WTC11 (cell line): ENCODE results near the gene FAM228A. TPM values are rescaled to one million over a fixed set of nuclear protein-coding genes. Genes with fewer than 3 reads are reported as not detected.
"Not testable (repeated sequence)": the region's sequence is repeated elsewhere in the genome, so short reads cannot be mapped to it uniquely, and the experiment has no call there.

Experiments used
- ATAC-seq: fragments of 200-7000 bp; cut with Tn5 transposase; 2 replicates; pipeline ENCODE4 v1.10.0; 2021; ENCODE audit warnings: mild to moderate bottlenecking, moderate library complexity
- CTCF ChIA-PET: fragments of 300-600 bp; sonication (Branson Sonifier 250); formaldehyde crosslinking; loops from one replicate; lab custom pipeline; 2021; ENCODE audit warnings: antibody characterized with exemption; lab: Charles Lee
- POLR2A ChIA-PET: fragments of 350-600 bp; sonication (Branson Sonifier 250); formaldehyde crosslinking; loops from one replicate; lab custom pipeline; 2021; ENCODE audit warnings: antibody characterized with exemption; lab: Charles Lee
- DNase-seq: peaks from one replicate; pipeline ENCODE4 v3.0.0; 2021; ENCODE audit warnings: low spot score
- H3K27ac Mint-ChIP-seq: 2 replicates; pipeline ENCODE4 v1.8.0; 2021; ENCODE audit warnings: mixed read lengths
- H3K27me3 Mint-ChIP-seq: 2 replicates; pipeline ENCODE4 v1.8.0; 2021; ENCODE audit warnings: low read depth, mild to moderate bottlenecking, moderate library complexity, mixed read lengths
- H3K36me3 Mint-ChIP-seq: 2 replicates; pipeline ENCODE4 v1.8.0; 2021; ENCODE audit warnings: mixed read lengths
- H3K4me1 Mint-ChIP-seq: 2 replicates; pipeline ENCODE4 v1.8.0; 2022; ENCODE audit warnings: mixed read lengths
- H3K4me3 Mint-ChIP-seq: 2 replicates; pipeline ENCODE4 v1.8.0; 2021; ENCODE audit warnings: mild to moderate bottlenecking, moderate library complexity, mixed read lengths
- H3K9me3 Mint-ChIP-seq: 2 replicates; pipeline ENCODE4 v1.8.0; 2021; ENCODE audit warnings: mixed read lengths
- CBFB ChIP-seq: sonication (generic); formaldehyde crosslinking; IDR thresholded peaks from 2 replicates; pipeline ENCODE4 v1.8.1; 2022; ENCODE audit warnings: mild to moderate bottlenecking, low read depth, missing genetic modification reagents
- E2F1 ChIP-seq: sonication (generic); formaldehyde crosslinking; IDR thresholded peaks from 2 replicates; pipeline ENCODE4 v1.8.0; 2022; ENCODE audit warnings: mild to moderate bottlenecking, missing genetic modification reagents
- ELF4 ChIP-seq: sonication (generic); formaldehyde crosslinking; IDR thresholded peaks from 2 replicates; pipeline ENCODE4 v1.8.1; 2022; ENCODE audit warnings: low read depth, mild to moderate bottlenecking, moderate library complexity, missing genetic modification reagents
- ETV6 ChIP-seq: sonication (generic); formaldehyde crosslinking; IDR thresholded peaks from 2 replicates; pipeline ENCODE4 v1.8.1; 2022; ENCODE audit warnings: mild to moderate bottlenecking, missing genetic modification reagents
- FOXK1 ChIP-seq: sonication (generic); formaldehyde crosslinking; IDR thresholded peaks from 2 replicates; pipeline ENCODE4 v1.8.0; 2022; ENCODE audit warnings: mild to moderate bottlenecking, moderate library complexity, missing genetic modification reagents
- FOXP1 ChIP-seq: sonication (generic); formaldehyde crosslinking; IDR thresholded peaks from 2 replicates; pipeline ENCODE4 v1.8.0; 2022; ENCODE audit warnings: missing genetic modification reagents, mild to moderate bottlenecking, moderate library complexity, borderline replicate concordance
- HMGA2 ChIP-seq: fragments of 250-450 bp; sonication (Bioruptor Pico); IDR thresholded peaks from 2 replicates; pipeline ENCODE4 v1.4.0; 2021; ENCODE audit warnings: mild to moderate bottlenecking, moderate library complexity
- IRF1 ChIP-seq: sonication (generic); formaldehyde crosslinking; IDR thresholded peaks from 2 replicates; pipeline ENCODE4 v1.8.0; 2023; ENCODE audit warnings: missing genetic modification reagents
- JUN ChIP-seq: sonication (generic); formaldehyde crosslinking; IDR thresholded peaks from 2 replicates; pipeline ENCODE4 v1.8.0; 2023; ENCODE audit warnings: mild to moderate bottlenecking, missing genetic modification reagents
- NFATC4 ChIP-seq: fragments of 250-450 bp; sonication (Bioruptor Pico); IDR thresholded peaks from 2 replicates; pipeline ENCODE4 v1.9.0; 2021; ENCODE audit warnings: mild to moderate bottlenecking
- NFE2L1 ChIP-seq: sonication (generic); formaldehyde crosslinking; IDR thresholded peaks from 2 replicates; pipeline ENCODE4 v1.8.1; 2023; ENCODE audit warnings: missing genetic modification reagents
- NFYB ChIP-seq: sonication (generic); formaldehyde crosslinking; conservative IDR thresholded peaks from 2 replicates; pipeline ENCODE4 v1.8.0; 2022; ENCODE audit warnings: low read depth, missing genetic modification reagents
- NR1H2 ChIP-seq: sonication (generic); formaldehyde crosslinking; IDR thresholded peaks from 2 replicates; pipeline ENCODE4 v1.9.0; 2021; ENCODE audit warnings: mild to moderate bottlenecking, moderate library complexity, missing genetic modification reagents
- NR3C1 ChIP-seq: sonication (generic); formaldehyde crosslinking; conservative IDR thresholded peaks from 2 replicates; pipeline ENCODE4 v1.8.1; 2023; ENCODE audit warnings: low read depth, mild to moderate bottlenecking, missing genetic modification reagents
- OVOL2 ChIP-seq: fragments of 250-450 bp; sonication (Bioruptor Pico); IDR thresholded peaks from 2 replicates; pipeline ENCODE4 v1.9.0; 2021; ENCODE audit warnings: mild to moderate bottlenecking, borderline replicate concordance
- PRDM15 ChIP-seq: sonication (generic); formaldehyde crosslinking; IDR thresholded peaks from 2 replicates; pipeline ENCODE4 v1.8.0; 2022; ENCODE audit warnings: missing genetic modification reagents
- RELA ChIP-seq: sonication (generic); formaldehyde crosslinking; IDR thresholded peaks from 2 replicates; pipeline ENCODE4 v1.8.1; 2022; ENCODE audit warnings: missing genetic modification reagents, mild to moderate bottlenecking, borderline replicate concordance
- TEAD4 ChIP-seq: sonication (generic); formaldehyde crosslinking; IDR thresholded peaks from 2 replicates; pipeline ENCODE4 v1.8.0; 2022; ENCODE audit warnings: mild to moderate bottlenecking, missing genetic modification reagents
- USF2 ChIP-seq: sonication (generic); formaldehyde crosslinking; IDR thresholded peaks from 2 replicates; pipeline ENCODE4 v1.8.1; 2023; ENCODE audit warnings: mild to moderate bottlenecking, missing genetic modification reagents, moderate library complexity
- ZBTB43 ChIP-seq: sonication (generic); formaldehyde crosslinking; IDR thresholded peaks from 2 replicates; pipeline ENCODE4 v1.8.1; 2023; ENCODE audit warnings: mild to moderate bottlenecking, missing genetic modification reagents
- ZNF138 ChIP-seq: sonication (generic); formaldehyde crosslinking; conservative IDR thresholded peaks from 2 replicates; pipeline ENCODE4 v1.8.1; 2022; ENCODE audit warnings: mild to moderate bottlenecking, moderate library complexity, missing genetic modification reagents
- ZNF232 ChIP-seq: sonication (generic); formaldehyde crosslinking; IDR thresholded peaks from 2 replicates; pipeline ENCODE4 v1.8.0; 2022; ENCODE audit warnings: mild to moderate bottlenecking, missing genetic modification reagents
- ZNF281 ChIP-seq: sonication (generic); formaldehyde crosslinking; IDR thresholded peaks from 2 replicates; pipeline ENCODE4 v1.8.0; 2023; ENCODE audit warnings: mild to moderate bottlenecking, missing genetic modification reagents
- ZNF512 ChIP-seq: sonication (generic); formaldehyde crosslinking; IDR thresholded peaks from 2 replicates; pipeline ENCODE4 v1.8.1; 2022; ENCODE audit warnings: missing genetic modification reagents, borderline replicate concordance
- total RNA-seq: library from RNA; stranded (reverse); gene quantifications from 3 replicates; pipeline ENCODE4 v1.2.3, GENCODE V29; 2021

Gene FAM228A
- total RNA-seq, 1 experiment from 2014 or later, result 0.09 TPM

GRCh38 chr2:24132543-24132942, 42.3 kb upstream of the FAM228A start (continued):
- TF ChIP-seq PRDM15, result no peak
- TF ChIP-seq ZNF281 (CRISPR knock-in tag), result no peak
- TF ChIP-seq ETV6, result no peak
- TF ChIP-seq ZNF232, result no peak
- no peak for TF ChIP-seq IRF1 (CRISPR knock-in tag)
- TF ChIP-seq FOXP1 (CRISPR knock-in tag), result no peak
- no peak for TF ChIP-seq CBFB
- TF ChIP-seq TEAD4 (CRISPR knock-in tag), result no peak

GRCh38 chr2:24140305-24140704, 34.5 kb upstream of the FAM228A start:
- H3K27ac Mint-ChIP-seq, H3K4me1 Mint-ChIP-seq, CTCF ChIA-PET, H3K27me3 Mint-ChIP-seq, H3K9me3 Mint-ChIP-seq, ATAC-seq, DNase-seq, H3K4me3 Mint-ChIP-seq, H3K36me3 Mint-ChIP-seq: not testable (repeated sequence)
- POLR2A ChIA-PET, result interaction anchor here (0.5 kb wide), 1 partner anchor 620 kb away, joined by 3 read pairs; no protein-coding TSS in a partner anchor

GRCh38 chr2:24147364-24147763, 27.5 kb upstream of the FAM228A start:
- Mint-ChIP-seq H3K4me3 (no peak overlapping the region), H3K4me1 (no peaks in the 10 kb centered on the region), H3K27me3 (no peaks in the 10 kb centered on the region; the same call in 1 of the 2 replicates), H3K27ac (no peak overlapping the region), H3K36me3 (peaks cover 23% of the 10 kb centered on the region), H3K9me3 (peaks cover 29% of the 10 kb centered on the region)
- ChIA-PET CTCF (no interaction called here), POLR2A (no interaction called here)
- DNase-seq (no peak), ATAC-seq (no peak)
- no peak for TF ChIP-seq ELF4 (CRISPR knock-in tag)
- no peak for TF ChIP-seq OVOL2 (CRISPR knock-in tag)
- no peak for TF ChIP-seq NFE2L1 (CRISPR knock-in tag)
- TF ChIP-seq NFYB (CRISPR knock-in tag), result no peak
- no peak for TF ChIP-seq HMGA2
- TF ChIP-seq ZNF138 (CRISPR knock-in tag), result no peak
- no peak for TF ChIP-seq JUN (CRISPR knock-in tag)
- TF ChIP-seq USF2 (CRISPR knock-in tag), result no peak
- no peak for TF ChIP-seq ZNF512 (CRISPR knock-in tag)
- no peak for TF ChIP-seq NR1H2 (CRISPR knock-in tag)
- no peak for TF ChIP-seq NR3C1 (CRISPR knock-in tag)
- no peak for TF ChIP-seq E2F1 (CRISPR knock-in tag)
- TF ChIP-seq ZNF232, result no peak
- TF ChIP-seq FOXK1 (CRISPR knock-in tag), result no peak
- TF ChIP-seq RELA (CRISPR knock-in tag), result no peak
- TF ChIP-seq ZBTB43 (CRISPR knock-in tag), result no peak
- no peak for TF ChIP-seq NFATC4 (CRISPR knock-in tag)
